Left lung (tissue), 10 donors: ENCODE data around the gene NFE2L3. TPM values are rescaled to one million over a fixed set of nuclear protein-coding genes. Genes with fewer than 3 reads are reported as not detected.
"Not testable (repeated sequence)": the region's sequence is repeated elsewhere in the genome, so short reads cannot be mapped to it uniquely, and the experiment has no call there.

Experiments used
- ATAC-seq: fragments of 200-7000 bp; cut with Tn5 transposase; one replicate; pipeline ENCODE4 v1.9.1; 2020; ENCODE audit warnings: moderate library complexity
- DNase-seq, 4 donors: peaks; one replicate each; pipeline ENCODE4 v3.0.0-alpha.2; 2013 to 2020
- H3K27ac ChIP-seq, 2 donors: fragments of 200-600 bp; sonication (generic) in 1 of 2; one replicate each; pipeline versions ENCODE4 v1.5.0 to v1.8.0; 2020 to 2021
- H3K27me3 ChIP-seq, 2 donors: fragments of 200-600 bp; sonication (generic) in 1 of 2; one replicate each; pipeline versions ENCODE4 v1.5.0 to v1.8.0; 2020 to 2021
- H3K36me3 ChIP-seq, 2 donors: fragments of 200-600 bp; sonication (generic) in 1 of 2; one replicate each; pipeline versions ENCODE4 v1.5.0 to v1.8.0; 2020 to 2021
- H3K4me1 ChIP-seq, 2 donors: fragments of 200-600 bp; one replicate each; pipeline ENCODE4 v1.8.0; 2021
- H3K4me3 ChIP-seq, 2 donors: fragments of 200-600 bp; sonication (generic) in 1 of 2; one replicate each; pipeline versions ENCODE4 v1.5.0 to v1.8.0; 2020 to 2021; ENCODE audit warnings: mild to moderate bottlenecking in 1 of 2
- H3K9me3 ChIP-seq, 2 donors: fragments of 200-600 bp; sonication (generic) in 1 of 2; one replicate each; pipeline versions ENCODE4 v1.5.0 to v1.8.0; 2020 to 2021
- CTCF ChIP-seq, 2 donors: fragments of 200-600 bp; sonication (generic) in 1 of 2; IDR thresholded peaks; one replicate each; pipeline versions ENCODE4 v1.5.0 to v1.8.0; 2021; ENCODE audit warnings: antibody characterized with exemption in 2 of 2
- intact Hi-C, 2 donors: fragments of 100-400 bp; cut with DNase I; formaldehyde crosslinking; loops; one replicate each; pipeline versions ENCODE4 v1.11.2 to v1.14.2; 2022
- polyA plus RNA-seq, 6 donors: library from polyadenylated mRNA; unstranded; fragments of 120-200 nt; gene quantifications; one replicate each; pipeline ENCODE4 v1.2.1, GENCODE V29; 2013; ENCODE audit not compliant: insufficient read length in 6 of 6
- total RNA-seq, 2 donors: library from RNA; stranded (reverse); fragmentation: NEBNext Ultra II Directional; extraction: Animal tissue kit (Norgen Biotek cat#: 25700); gene quantifications; one replicate each; pipeline ENCODE4 v1.2.1, GENCODE V29; 2021
- donor health status: DM: no; HTN: yes; CAD: no.
- donor health status: DM: no; HTN: no; CAD: no.

The NFE2L3 gene
- total and polyA plus RNA-seq, 8 donors: 4.9 to 20.8 (median 19.1) TPM

GRCh38 chr7:26156451-26157420 lies 4.7 kb downstream of the NFE2L3 start:
- ATAC-seq (peak; percentile 58), DNase-seq (no peak)
- no peak overlapping the region for H3K4me3 ChIP-seq
- H3K4me1 ChIP-seq: peaks cover 12 to 47% of the 10 kb centered on the region in 2 donors
- no peaks in the 10 kb centered on the region for H3K36me3 ChIP-seq
- intact Hi-C loops: no loop called here
- peaks cover 0 to 15% of the 10 kb centered on the region in 2 donors for H3K27me3 ChIP-seq
- no peaks in the 10 kb centered on the region for H3K9me3 ChIP-seq
- TF ChIP-seq CTCF (IDR thresholded peaks at IDR 0.05): no peak
- peak overlapping the region; percentile 28 to 77 for H3K27ac ChIP-seq

GRCh38 chr7:26157520-26158105 lies 5.6 kb downstream of the NFE2L3 start:
- H3K27ac ChIP-seq: no peak overlapping the region
- no peaks in the 10 kb centered on the region for H3K36me3 ChIP-seq
- no peak for TF ChIP-seq CTCF (IDR thresholded peaks at IDR 0.05)
- ATAC-seq (no peak), DNase-seq (no peak)
- peaks cover 12 to 45% of the 10 kb centered on the region in 2 donors for H3K4me1 ChIP-seq
- peaks cover 0 to 11% of the 10 kb centered on the region in 2 donors for H3K27me3 ChIP-seq
- H3K9me3 ChIP-seq: no peaks in the 10 kb centered on the region
- no peak overlapping the region for H3K4me3 ChIP-seq
- intact Hi-C loops: no loop called here

- Histone ChIP-seq H3K27ac (no peak overlapping the region), H3K27me3 (no peaks in the 10 kb centered on the region), H3K9me3 (peaks cover 0 to 5% of the 10 kb centered on the region in 2 donors), H3K4me1 (peaks cover 9 to 30% of the 10 kb centered on the region in 2 donors), H3K4me3 (no peak overlapping the region), H3K36me3 (no peaks in the 10 kb centered on the region)
- no peak for DNase-seq
- no peak for ATAC-seq
- intact Hi-C loops: no loop called here
- TF ChIP-seq CTCF (IDR thresholded peaks at IDR 0.05): no peak
Measured at GRCh38 chr7:26159243-26159642, 7.2 kb downstream of the NFE2L3 start.

- ATAC-seq (no peak), DNase-seq (no peak)
- Histone ChIP-seq H3K4me3 (no peak overlapping the region), H3K9me3 (peaks cover 0 to 5% of the 10 kb centered on the region in 2 donors), H3K4me1 (peaks cover 2 to 14% of the 10 kb centered on the region in 2 donors), H3K36me3 (no peaks in the 10 kb centered on the region), H3K27me3 (no peaks in the 10 kb centered on the region), H3K27ac (no peak overlapping the region)
- intact Hi-C loops: no loop called here
- no peak for TF ChIP-seq CTCF (IDR thresholded peaks at IDR 0.05)
Measured at GRCh38 chr7:26160896-26161295, 8.9 kb downstream of the NFE2L3 start.

GRCh38 chr7:26162431-26162830 lies 10.4 kb downstream of the NFE2L3 start:
- no peak overlapping the region for H3K27ac ChIP-seq
- intact Hi-C loops: no loop called here
- no peak for TF ChIP-seq CTCF (IDR thresholded peaks at IDR 0.05)

GRCh38 chr7:26163804-26164203 lies 11.8 kb downstream of the NFE2L3 start:
- intact Hi-C loops, H3K36me3 ChIP-seq, H3K9me3 ChIP-seq, H3K27ac ChIP-seq, H3K4me3 ChIP-seq, ATAC-seq, H3K4me1 ChIP-seq, H3K27me3 ChIP-seq, DNase-seq: not testable (repeated sequence)

More at GRCh38 chr7:26162431-26162830, 10.4 kb downstream of the NFE2L3 start:
- no peaks in the 10 kb centered on the region for H3K4me1 ChIP-seq
- no peak for ATAC-seq
- H3K9me3 ChIP-seq: peaks cover 0 to 5% of the 10 kb centered on the region in 2 donors
- H3K36me3 ChIP-seq: no peaks in the 10 kb centered on the region
- no peak overlapping the region for H3K4me3 ChIP-seq
- no peak for DNase-seq
- H3K27me3 ChIP-seq: no peaks in the 10 kb centered on the region
